NCI-H1436 (cell line): Measurements from ENCODE around the gene FLOT2.
"Not testable (repeated sequence)": the region's sequence is repeated elsewhere in the genome, so short reads cannot be mapped to it uniquely, and the experiment has no call there.

Experiments used
- DNase-seq: peaks from one replicate; lab custom pipeline; 2025; lab: John Stamatoyannopoulos, UW

Gene FLOT2

GRCh38 chr17:28843816-28844148, 53.8 kb downstream of the FLOT2 start:
- DNase-seq, result no peak

GRCh38 chr17:28842282-28843012, 55.1 kb downstream of the FLOT2 start, which contains the start of gene FAM222B:
FAM222B (minus strand) TSS chr17:28842790; CDS start chr17:28766667, 76,123 bp downstream.
- peak; percentile 89 for DNase-seq

- no peak for DNase-seq
Observed at GRCh38 chr17:28841901-28842281, 55.6 kb downstream of the FLOT2 start.

- no peak for DNase-seq
Observed at GRCh38 chr17:28839221-28839620, 58.3 kb downstream of the FLOT2 start.

- DNase-seq, result not testable (repeated sequence)
Observed at GRCh38 chr17:28836541-28836940, 61.0 kb downstream of the FLOT2 start.

GRCh38 chr17:28834420-28834819, 63.1 kb downstream of the FLOT2 start:
- no peak for DNase-seq
